CD14-positive monocyte (primary cell): ENCODE results near the gene ABCB9. TPM values are rescaled to one million over a fixed set of nuclear protein-coding genes. Genes with fewer than 3 reads are reported as not detected.

ENCODE experiments used
- DNase-seq, 3 donors: peaks; one replicate each; pipeline ENCODE4 v3.0.0-alpha.2; 2011 to 2022
- H2AFZ ChIP-seq: 2 replicates; pipeline ENCODE4 v1.6.0; 2012; ENCODE audit warnings: mild to moderate bottlenecking, low read depth, low read length, inconsistent platforms; ENCODE audit not compliant: insufficient read depth, poor library complexity, severe bottlenecking
- H3K27ac ChIP-seq, 2 donors: 1 replicate in 1 of 2; 2 replicates in 1 of 2; pipeline ENCODE4 v1.5.1; 2012 to 2013; ENCODE audit warnings: low read length in 2 of 2, control low read depth in 1 of 2, inconsistent platforms in 1 of 2, low read depth in 1 of 2, mild to moderate bottlenecking in 1 of 2
- H3K27me3 ChIP-seq, 2 donors: one replicate each; pipeline versions ENCODE4 v1.6.0 to v1.6.1; 2011 to 2013; ENCODE audit warnings: low read length in 2 of 2; ENCODE audit not compliant: control insufficient read depth in 2 of 2, insufficient read depth in 2 of 2
- H3K36me3 ChIP-seq, 2 donors: replicated peaks in 1 of 2; 1 replicate in 1 of 2; 2 replicates in 1 of 2; pipeline versions ENCODE4 v1.5.1 to v1.6.1; 2012 to 2013; ENCODE audit warnings: low read length in 2 of 2, control low read depth in 1 of 2, inconsistent platforms in 1 of 2, mild to moderate bottlenecking in 1 of 2; ENCODE audit not compliant: insufficient read depth in 2 of 2, control insufficient read depth in 1 of 2
- H3K4me1 ChIP-seq, 2 donors: 1 replicate in 1 of 2; 2 replicates in 1 of 2; pipeline versions ENCODE4 v1.5.1 to v1.6.1; 2012 to 2013; ENCODE audit warnings: low read length in 2 of 2, control low read depth in 1 of 2, inconsistent platforms in 1 of 2, mild to moderate bottlenecking in 1 of 2, moderate library complexity in 1 of 2; ENCODE audit not compliant: insufficient read depth in 2 of 2, control insufficient read depth in 1 of 2
- H3K4me2 ChIP-seq: replicated peaks from 2 replicates; pipeline ENCODE3; 2012; ENCODE audit warnings: low read length, moderate library complexity, mild to moderate bottlenecking; ENCODE audit not compliant: poor library complexity, severe bottlenecking; ENCODE audit errors: extremely low read depth
- H3K4me3 ChIP-seq, 3 experiments: fragments of 200-600 bp in 1 of 3; sonication (generic) in 1 of 3; replicated peaks in 1 of 3; 1 replicate in 2 of 3; 2 replicates in 1 of 3; pipeline ENCODE4 v1.5.1; 2011 to 2013; ENCODE audit warnings: low read length in 3 of 3, mild to moderate bottlenecking in 3 of 3, control low read depth in 2 of 3, low read depth in 2 of 3, inconsistent platforms in 1 of 3, moderate library complexity in 1 of 3
- H3K79me2 ChIP-seq: 2 replicates; pipeline ENCODE4 v1.6.0; 2012; ENCODE audit warnings: mild to moderate bottlenecking, control low read depth, inconsistent platforms, low read length, moderate library complexity; ENCODE audit not compliant: insufficient read depth
- H3K9ac ChIP-seq: 2 replicates; pipeline ENCODE4 v1.6.0; 2017; ENCODE audit warnings: low read length, mild to moderate bottlenecking; ENCODE audit not compliant: insufficient read depth, poor library complexity, severe bottlenecking
- H3K9me3 ChIP-seq, 2 donors: replicated peaks in 1 of 2; 1 replicate in 1 of 2; 2 replicates in 1 of 2; pipeline versions ENCODE4 v1.5.1 to v1.6.1; 2012 to 2013; ENCODE audit warnings: low read length in 2 of 2, control low read depth in 1 of 2; ENCODE audit not compliant: control insufficient read depth in 1 of 2, insufficient read depth in 1 of 2
- H4K20me1 ChIP-seq: 2 replicates; pipeline ENCODE4 v1.6.0; 2012; ENCODE audit warnings: mild to moderate bottlenecking, low read length, control low read depth, moderate library complexity; ENCODE audit not compliant: insufficient read depth
- H3K27ac Mint-ChIP-seq, 7 donors: one replicate each; pipeline ENCODE4 v1.8.0; 2020; ENCODE audit warnings: mild to moderate bottlenecking in 7 of 7, mixed read lengths in 7 of 7, moderate library complexity in 6 of 7, inconsistent platforms in 2 of 7
- H3K27me3 Mint-ChIP-seq, 3 donors: one replicate each; pipeline ENCODE4 v1.8.0; 2021 to 2022; ENCODE audit warnings: low read depth in 3 of 3, mild to moderate bottlenecking in 3 of 3, mixed read lengths in 3 of 3, moderate library complexity in 3 of 3, inconsistent platforms in 1 of 3
- H3K36me3 Mint-ChIP-seq, 2 donors: one replicate each; pipeline ENCODE4 v1.8.0; 2020; ENCODE audit warnings: mixed read lengths in 2 of 2, inconsistent platforms in 1 of 2, mild to moderate bottlenecking in 1 of 2
- H3K4me1 Mint-ChIP-seq: one replicate; pipeline ENCODE4 v1.8.0; 2020; ENCODE audit warnings: mild to moderate bottlenecking, mixed read lengths
- H3K4me3 Mint-ChIP-seq, 2 donors: one replicate each; pipeline ENCODE4 v1.8.0; 2020; ENCODE audit warnings: mild to moderate bottlenecking in 2 of 2, mixed read lengths in 2 of 2, moderate library complexity in 1 of 2
- H3K9me3 Mint-ChIP-seq, 7 donors: one replicate each; pipeline ENCODE4 v1.8.0; 2020 to 2022; ENCODE audit warnings: mixed read lengths in 7 of 7, mild to moderate bottlenecking in 6 of 7, moderate library complexity in 6 of 7, inconsistent platforms in 2 of 7
- WGBS: methylation state at CpG from one replicate; pipeline ENCODE4 v1.1.5; 2013; ENCODE audit warnings: missing lambda C conversion rate; ENCODE audit not compliant: insufficient coverage; 5-methylcytosine and 5-hydroxymethylcytosine counted together
- intact Hi-C, 2 donors: fragments of 100-400 bp; cut with micrococcal nuclease; formaldehyde crosslinking; loops; one replicate each; pipeline versions ENCODE4 v1.15.0 to v1.15.1; 2023
- polyA plus RNA-seq, 3 donors: library from polyadenylated mRNA; depleted of rRNA in 1 of 3; unstranded in 2 of 3; stranded (reverse) in 1 of 3; fragments of 300-500 nt in 2 of 3; fragments of >200 nt in 1 of 3; fragmentation: Illumina TruSeq in 2 of 3; gene quantifications; 1 replicate in 2 of 3; 2 replicates in 1 of 3; pipeline ENCODE4 v1.2.3, GENCODE V29; 2012 to 2021
- TF ChIP-seq, protein P1 (sequence below): fragments of 200-600 bp; IDR thresholded peaks from one replicate; pipeline ENCODE4 v1.8.0; 2022; ENCODE audit warnings: antibody characterized with exemption, mild to moderate bottlenecking

Gene ABCB9
- polyA plus RNA-seq, 3 donors: 0.14 to 1.2 (median 0.22) TPM

DNA sequence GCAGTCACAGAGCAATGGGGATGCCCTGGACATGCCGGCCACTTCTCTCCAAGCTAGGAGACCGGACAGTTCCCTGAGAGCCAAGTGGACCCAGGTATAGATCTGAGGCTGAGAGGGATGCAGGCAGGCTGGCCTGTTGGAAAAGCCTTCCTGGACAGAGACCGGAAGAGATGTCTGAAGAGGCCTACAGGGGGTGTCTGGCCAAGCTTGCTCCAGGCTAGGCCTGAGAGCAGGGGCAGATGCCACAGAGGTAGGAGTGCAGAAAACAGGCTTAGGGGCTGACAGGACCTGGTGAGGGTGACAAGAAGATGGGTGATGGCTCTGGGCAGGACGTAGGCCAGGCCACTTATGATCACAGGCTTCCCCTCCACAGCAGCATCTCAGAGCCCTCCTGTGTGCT is 44.4 kb upstream of the ABCB9 start:
- no peak overlapping the region for H2AFZ ChIP-seq
- Mint-ChIP-seq H3K27me3 (peaks cover 0 to 2% (median 1%) of the 10 kb centered on the region in 3 donors), H3K4me3 (no peak overlapping the region), H3K36me3 (no peaks in the 10 kb centered on the region), H3K9me3 (peaks cover 0 to 4% (median 0%) of the 10 kb centered on the region in 7 donors), H3K4me1 (no peaks in the 10 kb centered on the region), H3K27ac (no peak overlapping the region)
- H3K27me3 ChIP-seq: no peaks in the 10 kb centered on the region
- no peak overlapping the region for H3K9ac ChIP-seq
- no peak overlapping the region for H3K4me2 ChIP-seq
- no peaks in the 10 kb centered on the region for H3K36me3 ChIP-seq
- no peaks in the 10 kb centered on the region for H3K79me2 ChIP-seq
- H3K9me3 ChIP-seq: peaks cover 0 to 5% of the 10 kb centered on the region in 2 donors
- no peak for DNase-seq
- intact Hi-C loops: no loop called here
- no peaks in the 10 kb centered on the region for H4K20me1 ChIP-seq
- WGBS: 93% methylated on average over 3 of the region's 4 CpGs
- no peak overlapping the region for H3K4me3 ChIP-seq
- H3K4me1 ChIP-seq: no peaks in the 10 kb centered on the region
- H3K27ac ChIP-seq: no peak overlapping the region
- TF ChIP-seq, protein P1, sequence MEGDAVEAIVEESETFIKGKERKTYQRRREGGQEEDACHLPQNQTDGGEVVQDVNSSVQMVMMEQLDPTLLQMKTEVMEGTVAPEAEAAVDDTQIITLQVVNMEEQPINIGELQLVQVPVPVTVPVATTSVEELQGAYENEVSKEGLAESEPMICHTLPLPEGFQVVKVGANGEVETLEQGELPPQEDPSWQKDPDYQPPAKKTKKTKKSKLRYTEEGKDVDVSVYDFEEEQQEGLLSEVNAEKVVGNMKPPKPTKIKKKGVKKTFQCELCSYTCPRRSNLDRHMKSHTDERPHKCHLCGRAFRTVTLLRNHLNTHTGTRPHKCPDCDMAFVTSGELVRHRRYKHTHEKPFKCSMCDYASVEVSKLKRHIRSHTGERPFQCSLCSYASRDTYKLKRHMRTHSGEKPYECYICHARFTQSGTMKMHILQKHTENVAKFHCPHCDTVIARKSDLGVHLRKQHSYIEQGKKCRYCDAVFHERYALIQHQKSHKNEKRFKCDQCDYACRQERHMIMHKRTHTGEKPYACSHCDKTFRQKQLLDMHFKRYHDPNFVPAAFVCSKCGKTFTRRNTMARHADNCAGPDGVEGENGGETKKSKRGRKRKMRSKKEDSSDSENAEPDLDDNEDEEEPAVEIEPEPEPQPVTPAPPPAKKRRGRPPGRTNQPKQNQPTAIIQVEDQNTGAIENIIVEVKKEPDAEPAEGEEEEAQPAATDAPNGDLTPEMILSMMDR: no peak

GRCh38 chr12:123010110-123010509 is 43.8 kb upstream of the ABCB9 start:
- Histone ChIP-seq H3K79me2 (no peaks in the 10 kb centered on the region), H3K36me3 (no peaks in the 10 kb centered on the region), H3K27ac (no peak overlapping the region), H3K4me3 (no peak overlapping the region), H2AFZ (no peak overlapping the region), H3K9ac (no peak overlapping the region), H3K27me3 (no peaks in the 10 kb centered on the region), H4K20me1 (no peaks in the 10 kb centered on the region), H3K9me3 (peaks cover 0 to 5% of the 10 kb centered on the region in 2 donors), H3K4me2 (no peak overlapping the region), H3K4me1 (no peaks in the 10 kb centered on the region)
- intact Hi-C loops: no loop called here
- no peak for DNase-seq
- Mint-ChIP-seq H3K27ac (no peak overlapping the region), H3K9me3 (peaks cover 0 to 4% (median 0%) of the 10 kb centered on the region in 7 donors), H3K4me1 (no peaks in the 10 kb centered on the region), H3K4me3 (no peak overlapping the region), H3K27me3 (peaks cover 0 to 2% (median 1%) of the 10 kb centered on the region in 3 donors), H3K36me3 (no peaks in the 10 kb centered on the region)
- whole genome bisulfite sequencing: 88% methylated on average over 1 of the region's 1 CpG
- TF ChIP-seq, protein P1: no peak
